Astrocyte (in vitro differentiated cells and primary cell): ENCODE results near the gene EDEM3. TPM values are rescaled to one million over a fixed set of nuclear protein-coding genes. Genes with fewer than 3 reads are reported as not detected.
"Not testable (repeated sequence)": the region's sequence is repeated elsewhere in the genome, so short reads cannot be mapped to it uniquely, and the experiment has no call there.

ENCODE experiments used
- DNase-seq: peaks from one replicate; pipeline ENCODE4 v3.0.0-alpha.2; 2010; ENCODE audit warnings: low read depth
- FAIRE-seq: peaks from 2 replicates; lab custom pipeline; 2011; peaks lifted over from hg19 to GRCh38; lab: Jason Lieb, UNC
- H2AFZ ChIP-seq: 2 replicates; pipeline ENCODE4 v1.6.0; 2012; ENCODE audit warnings: low read depth, low read length, inconsistent platforms
- H3K27ac ChIP-seq: 2 replicates; pipeline ENCODE4 v1.5.1; 2011; ENCODE audit warnings: low read depth, low read length, inconsistent platforms
- H3K27me3 ChIP-seq: 2 replicates; pipeline ENCODE4 v1.6.0; 2011; ENCODE audit warnings: low read length, inconsistent platforms; ENCODE audit not compliant: insufficient read depth
- H3K36me3 ChIP-seq: 2 replicates; pipeline ENCODE4 v1.5.1; 2011; ENCODE audit warnings: low read length, inconsistent platforms; ENCODE audit not compliant: insufficient read depth
- H3K4me1 ChIP-seq: 2 replicates; pipeline ENCODE4 v1.5.1; 2011; ENCODE audit warnings: low read length, inconsistent platforms; ENCODE audit not compliant: insufficient read depth
- H3K4me2 ChIP-seq: 2 replicates; pipeline ENCODE4 v1.6.0; 2012; ENCODE audit warnings: low read length, inconsistent platforms
- H3K4me3 ChIP-seq: 2 replicates; pipeline ENCODE4 v1.5.1; 2011; ENCODE audit warnings: low read depth, mild to moderate bottlenecking, low read length, inconsistent platforms; ENCODE audit not compliant: insufficient read depth
- H3K79me2 ChIP-seq: 2 replicates; pipeline ENCODE4 v1.6.0; 2012; ENCODE audit warnings: mild to moderate bottlenecking, low read length, inconsistent platforms; ENCODE audit not compliant: insufficient read depth
- H3K9ac ChIP-seq: 2 replicates; pipeline ENCODE4 v1.6.0; 2012; ENCODE audit warnings: mild to moderate bottlenecking, low read length, inconsistent platforms
- H3K9me3 ChIP-seq: 2 replicates; pipeline ENCODE4 v1.5.1; 2012; ENCODE audit warnings: low read depth, mild to moderate bottlenecking, low read length, inconsistent platforms; ENCODE audit not compliant: insufficient read depth
- H4K20me1 ChIP-seq: 2 replicates; pipeline ENCODE4 v1.6.0; 2012; ENCODE audit warnings: low read length, inconsistent platforms; ENCODE audit not compliant: insufficient read depth
- H3K27ac Mint-ChIP-seq: one replicate; pipeline ENCODE4 v1.8.0; 2021; ENCODE audit warnings: mild to moderate bottlenecking, mixed read lengths; ENCODE audit not compliant: unreplicated experiment
- H3K27me3 Mint-ChIP-seq: one replicate; pipeline ENCODE4 v1.8.0; 2021; ENCODE audit warnings: low read depth, mixed read lengths; ENCODE audit not compliant: unreplicated experiment
- H3K36me3 Mint-ChIP-seq: one replicate; pipeline ENCODE4 v1.8.0; 2021; ENCODE audit warnings: low read depth, mixed read lengths; ENCODE audit not compliant: unreplicated experiment
- H3K4me1 Mint-ChIP-seq: one replicate; pipeline ENCODE4 v1.8.0; 2021; ENCODE audit warnings: low read depth, mixed read lengths; ENCODE audit not compliant: unreplicated experiment
- H3K4me3 Mint-ChIP-seq: one replicate; pipeline ENCODE4 v1.8.0; 2021; ENCODE audit warnings: mild to moderate bottlenecking, moderate library complexity, mixed read lengths; ENCODE audit not compliant: unreplicated experiment
- H3K9me3 Mint-ChIP-seq: one replicate; pipeline ENCODE4 v1.8.0; 2021; ENCODE audit warnings: mild to moderate bottlenecking, mixed read lengths; ENCODE audit not compliant: unreplicated experiment
- CTCF ChIP-seq: IDR thresholded peaks from 2 replicates; pipeline ENCODE4 v1.5.1; 2011; ENCODE audit warnings: low read depth, mild to moderate bottlenecking, inconsistent platforms, low read length, moderate library complexity; ENCODE audit not compliant: insufficient read depth
- EZH2 ChIP-seq: IDR thresholded peaks from 2 replicates; pipeline ENCODE4 v1.6.1; 2012; ENCODE audit warnings: mild to moderate bottlenecking, low read length, inconsistent platforms; ENCODE audit not compliant: insufficient read depth
- total RNA-seq: library from RNA; stranded (reverse); gene quantifications from 2 replicates; pipeline ENCODE4 v1.2.1, GENCODE V29; 2021

Gene EDEM3
- total RNA-seq, 1 donor from 2014 or later: 36.7 TPM

GRCh38 chr1:184788970-184789369 lies 34.3 kb upstream of the EDEM3 start:
- Histone ChIP-seq H3K9ac (no peak overlapping the region), H2AFZ (no peak overlapping the region), H3K4me1 (peaks cover 19% of the 10 kb centered on the region), H3K79me2 (no peaks in the 10 kb centered on the region), H3K27me3 (no peaks in the 10 kb centered on the region), H3K36me3 (no peaks in the 10 kb centered on the region), H3K9me3 (no peaks in the 10 kb centered on the region), H3K4me3 (no peak overlapping the region), H3K4me2 (no peak overlapping the region), H3K27ac (no peak overlapping the region), H4K20me1 (no peaks in the 10 kb centered on the region)
- peaks cover 15% of the 10 kb centered on the region for H3K4me1 Mint-ChIP-seq
- no peak for DNase-seq
- no peak overlapping the region for H3K27ac Mint-ChIP-seq
- no peak for FAIRE-seq
- no peak overlapping the region for H3K4me3 Mint-ChIP-seq
- H3K36me3 Mint-ChIP-seq: peaks cover 4% of the 10 kb centered on the region
- H3K9me3 Mint-ChIP-seq: peaks cover 10% of the 10 kb centered on the region
- TF ChIP-seq EZH2 (no peak), CTCF (no peak)
- H3K27me3 Mint-ChIP-seq: no peaks in the 10 kb centered on the region

DNA sequence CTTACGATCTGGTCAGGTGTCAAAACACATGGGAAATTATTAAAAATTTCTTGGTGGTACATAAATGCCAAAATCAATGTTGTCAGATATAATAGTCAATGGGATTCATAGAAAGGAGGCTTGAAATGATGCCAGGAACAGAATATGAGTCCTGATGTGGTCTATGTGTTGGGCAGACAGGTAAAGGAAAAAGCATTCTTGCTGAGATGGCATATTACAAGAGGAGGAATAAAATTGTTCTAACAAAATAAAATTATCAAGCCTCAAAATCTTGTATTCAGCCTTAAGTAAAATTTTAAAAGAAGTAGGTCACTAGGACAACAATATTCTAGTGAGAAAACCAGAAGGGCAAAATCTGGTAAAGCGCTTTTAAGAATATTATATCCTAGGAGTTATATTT lies 30.9 kb upstream of the EDEM3 start:
- H3K79me2 ChIP-seq: no peaks in the 10 kb centered on the region
- no peak overlapping the region for H3K4me3 ChIP-seq
- TF ChIP-seq CTCF: no peak
- TF ChIP-seq EZH2: no peak
- no peak overlapping the region for H3K27ac ChIP-seq
- no peaks in the 10 kb centered on the region for H4K20me1 ChIP-seq
- Mint-ChIP-seq H3K4me3 (no peak overlapping the region), H3K36me3 (peaks cover 4% of the 10 kb centered on the region), H3K9me3 (peaks cover 10% of the 10 kb centered on the region), H3K4me1 (no peaks in the 10 kb centered on the region), H3K27ac (no peak overlapping the region), H3K27me3 (no peaks in the 10 kb centered on the region)
- FAIRE-seq (no peak), DNase-seq (no peak)
- H3K27me3 ChIP-seq: no peaks in the 10 kb centered on the region
- no peak overlapping the region for H3K9ac ChIP-seq
- H3K36me3 ChIP-seq: no peaks in the 10 kb centered on the region
- H3K9me3 ChIP-seq: no peaks in the 10 kb centered on the region
- no peaks in the 10 kb centered on the region for H3K4me1 ChIP-seq
- no peak overlapping the region for H2AFZ ChIP-seq
- H3K4me2 ChIP-seq: no peak overlapping the region

- H3K4me1 ChIP-seq, H3K27ac ChIP-seq, H3K9ac ChIP-seq, H3K27me3 ChIP-seq, H3K36me3 Mint-ChIP-seq, H3K4me3 ChIP-seq, H3K4me3 Mint-ChIP-seq, H3K9me3 Mint-ChIP-seq, H3K4me2 ChIP-seq, H3K9me3 ChIP-seq, H2AFZ ChIP-seq, FAIRE-seq, H3K4me1 Mint-ChIP-seq, H3K79me2 ChIP-seq, H3K27me3 Mint-ChIP-seq, H3K36me3 ChIP-seq, DNase-seq, H4K20me1 ChIP-seq, H3K27ac Mint-ChIP-seq: not testable (repeated sequence)
Observed at GRCh38 chr1:184783723-184784122, 29.1 kb upstream of the EDEM3 start.
